ENCODE data around the gene HCFC1R1.

DNA sequence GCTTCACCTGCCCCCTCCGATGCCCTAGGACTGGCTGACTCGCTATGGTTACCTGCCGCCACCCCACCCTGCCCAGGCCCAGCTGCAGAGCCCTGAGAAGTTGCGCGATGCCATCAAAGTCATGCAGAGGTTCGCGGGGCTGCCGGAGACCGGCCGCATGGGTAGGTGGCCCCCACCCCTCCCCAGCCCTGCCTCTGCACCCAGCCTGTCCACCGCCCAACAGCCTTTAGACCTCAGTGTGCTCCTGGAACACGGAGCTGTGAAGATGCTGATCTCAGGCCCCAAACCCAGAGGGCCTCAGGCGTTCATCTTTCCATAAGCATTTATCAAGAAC is 23.6 kb upstream of the HCFC1R1 start:
- no peak for TF ChIP-seq POLR2AphosphoS5 (IDR thresholded peaks at IDR 0.05; ENCODE audit: low read depth, low read length)
- TF ChIP-seq TAF1 (IDR thresholded peaks at IDR 0.05; ENCODE audit: borderline replicate concordance, insufficient read depth, low read length): no peak
- TF ChIP-seq, protein P1, sequence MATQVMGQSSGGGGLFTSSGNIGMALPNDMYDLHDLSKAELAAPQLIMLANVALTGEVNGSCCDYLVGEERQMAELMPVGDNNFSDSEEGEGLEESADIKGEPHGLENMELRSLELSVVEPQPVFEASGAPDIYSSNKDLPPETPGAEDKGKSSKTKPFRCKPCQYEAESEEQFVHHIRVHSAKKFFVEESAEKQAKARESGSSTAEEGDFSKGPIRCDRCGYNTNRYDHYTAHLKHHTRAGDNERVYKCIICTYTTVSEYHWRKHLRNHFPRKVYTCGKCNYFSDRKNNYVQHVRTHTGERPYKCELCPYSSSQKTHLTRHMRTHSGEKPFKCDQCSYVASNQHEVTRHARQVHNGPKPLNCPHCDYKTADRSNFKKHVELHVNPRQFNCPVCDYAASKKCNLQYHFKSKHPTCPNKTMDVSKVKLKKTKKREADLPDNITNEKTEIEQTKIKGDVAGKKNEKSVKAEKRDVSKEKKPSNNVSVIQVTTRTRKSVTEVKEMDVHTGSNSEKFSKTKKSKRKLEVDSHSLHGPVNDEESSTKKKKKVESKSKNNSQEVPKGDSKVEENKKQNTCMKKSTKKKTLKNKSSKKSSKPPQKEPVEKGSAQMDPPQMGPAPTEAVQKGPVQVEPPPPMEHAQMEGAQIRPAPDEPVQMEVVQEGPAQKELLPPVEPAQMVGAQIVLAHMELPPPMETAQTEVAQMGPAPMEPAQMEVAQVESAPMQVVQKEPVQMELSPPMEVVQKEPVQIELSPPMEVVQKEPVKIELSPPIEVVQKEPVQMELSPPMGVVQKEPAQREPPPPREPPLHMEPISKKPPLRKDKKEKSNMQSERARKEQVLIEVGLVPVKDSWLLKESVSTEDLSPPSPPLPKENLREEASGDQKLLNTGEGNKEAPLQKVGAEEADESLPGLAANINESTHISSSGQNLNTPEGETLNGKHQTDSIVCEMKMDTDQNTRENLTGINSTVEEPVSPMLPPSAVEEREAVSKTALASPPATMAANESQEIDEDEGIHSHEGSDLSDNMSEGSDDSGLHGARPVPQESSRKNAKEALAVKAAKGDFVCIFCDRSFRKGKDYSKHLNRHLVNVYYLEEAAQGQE (IDR thresholded peaks at IDR 0.05; ENCODE audit: insufficient read depth in 1 of 2, low read depth in 2 of 2, low read length in 2 of 2): no peak
- TF ChIP-seq FOXP2 (optimal IDR thresholded peaks at IDR 0.05; ENCODE audit: borderline replicate concordance, extremely low read depth, extremely low read length, insufficient read depth): no peak
- TF ChIP-seq SIN3A (IDR thresholded peaks at IDR 0.05; ENCODE audit: borderline replicate concordance, insufficient read depth, low read length): no peak
